ENCODE measurements around the gene IGF2BP2. TPM values are rescaled to one million over a fixed set of nuclear protein-coding genes. Genes with fewer than 3 reads are reported as not detected.

Gene IGF2BP2
- total and polyA plus RNA-seq, 2 of the 8 experiments (the other 6 are each of a cell fraction or from before 2014, with no cell fraction given) = 7.4 to 121 TPM

DNA sequence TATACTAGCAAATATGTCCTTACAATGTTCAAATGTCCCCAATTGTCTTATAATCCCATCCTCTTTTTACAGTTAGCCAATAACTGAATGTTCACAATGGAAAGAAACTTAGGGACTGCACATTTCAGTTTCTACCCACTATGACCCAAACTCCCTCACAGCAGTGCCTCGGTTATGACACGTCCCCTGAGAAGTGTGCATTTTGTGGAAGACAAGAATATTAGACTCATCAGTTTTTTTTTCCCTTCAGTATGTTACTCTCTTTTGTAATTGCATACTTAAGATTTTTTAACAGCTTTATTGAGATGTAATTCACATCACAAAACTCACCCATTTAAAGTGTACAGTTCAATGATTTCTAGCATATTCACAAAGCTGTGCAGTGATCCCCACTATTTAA, 64.8 kb downstream of the IGF2BP2 start:
- Histone ChIP-seq H2AFZ (ENCODE audit: low read length) (no peak overlapping the region), H3K18ac (ENCODE audit: extremely low read depth, low read length) (no peak overlapping the region), H3K79me2 (ENCODE audit: control insufficient read depth in 1 of 2, insufficient read depth in 2 of 2, low read length in 2 of 2) (peaks cover 14 to 99% of the 10 kb centered on the region in 2 experiments), H3K23me2 (ENCODE audit: low read depth, low read length) (no peaks in the 10 kb centered on the region), H4K91ac (replicated peaks; ENCODE audit: insufficient read length, low read length) (no peak overlapping the region), H4K8ac (ENCODE audit: extremely low read depth, insufficient read depth, low read length) (no peak overlapping the region), H2BK120ac (replicated peaks; ENCODE audit: low read depth, low read length) (no peak overlapping the region), H2BK15ac (ENCODE audit: low read length) (no peak overlapping the region), H2BK12ac (ENCODE audit: low read depth, low read length) (no peak overlapping the region), H3K14ac (ENCODE audit: insufficient read length) (no peak overlapping the region), H2BK20ac (ENCODE audit: low read length) (no peak overlapping the region), H3K4me3 (ENCODE audit: extremely low read depth in 1 of 4, insufficient read depth in 2 of 4, low read depth in 3 of 4, low read length in 4 of 4) (no peak overlapping the region), H4K5ac (ENCODE audit: insufficient read length, low read depth, low read length) (no peak overlapping the region), H3K36me3 (ENCODE audit: control insufficient read depth in 2 of 4, insufficient read depth in 4 of 4, low read length in 3 of 4) (peaks cover 0 to 12% (median 7%) of the 10 kb centered on the region in 4 experiments; a peak in 3 of 8 replicates), H4K20me1 (replicated peaks in 1 of 2; ENCODE audit: control insufficient read depth in 1 of 2, insufficient read depth in 2 of 2, low read length in 2 of 2) (peaks cover 25 to 26% of the 10 kb centered on the region in 2 experiments), H3K4me1 (replicated peaks in 1 of 4; ENCODE audit: control insufficient read depth in 3 of 4, insufficient read depth in 4 of 4, low read length in 3 of 4) (peaks cover 0 to 26% (median 11%) of the 10 kb centered on the region in 4 experiments), H3K27me3 (replicated peaks in 1 of 4; ENCODE audit: control insufficient read depth in 3 of 4, extremely low read depth in 1 of 4, insufficient read depth in 3 of 4, low read length in 3 of 4) (no peaks in the 10 kb centered on the region), H3K4me2 (ENCODE audit: insufficient read depth in 1 of 2, low read depth in 2 of 2, low read length in 2 of 2) (no peak overlapping the region), H3K79me1 (ENCODE audit: low read depth, low read length) (peaks cover 13% of the 10 kb centered on the region; the same call in 1 of the 2 replicates), H3K27ac (ENCODE audit: low read depth, low read length) (no peak overlapping the region), H3K56ac (replicated peaks; ENCODE audit: insufficient read length, low read depth, low read length) (no peak overlapping the region), H2BK5ac (ENCODE audit: low read depth, low read length) (no peak overlapping the region), H3K23ac (ENCODE audit: insufficient read length) (no peak overlapping the region), H3K9ac (replicated peaks in 1 of 4; ENCODE audit: extremely low read depth in 1 of 4, low read depth in 3 of 4, low read length in 3 of 4) (no peak overlapping the region), H2AK5ac (ENCODE audit: low read depth, low read length) (no peak overlapping the region), H3K4ac (replicated peaks; ENCODE audit: insufficient read length, low read depth, low read length) (no peak overlapping the region), H3K9me3 (ENCODE audit: insufficient read depth in 2 of 2, low read depth in 1 of 2, low read length in 1 of 2) (peaks cover 3 to 4% of the 10 kb centered on the region in 2 experiments)
- ChIA-PET POLR2A (ENCODE audit: partially characterized antibody) (interaction anchor here (1.0 to 1.4 kb wide), 2 partner anchors 13 to 63 kb away, joined by 3 to 4 read pairs; no protein-coding TSS in a partner anchor), CTCF (ENCODE audit: partially characterized antibody) (interaction anchor here (1.0 to 17.0 kb wide), 5 partner anchors 17 to 139 kb away, joined by 3 to 345 read pairs (median 4); no protein-coding TSS in a partner anchor)
- no peak for DNase-seq (ENCODE audit: low read depth in 1 of 2, low spot score in 2 of 2)
- TF ChIP-seq SIN3A (conservative IDR thresholded peaks at IDR 0.05 in 1 of 2, IDR thresholded peaks at IDR 0.05 in 1 of 2; ENCODE audit: low read depth in 1 of 2, low read length in 2 of 2) (no peak), PHF8 (conservative IDR thresholded peaks at IDR 0.05; ENCODE audit: low read depth, low read length) (no peak), TAF1 (IDR thresholded peaks at IDR 0.05; ENCODE audit: low read depth, low read length) (no peak), HDAC2 (IDR thresholded peaks at IDR 0.05; ENCODE audit: borderline replicate concordance in 1 of 2, low read depth in 2 of 2, low read length in 2 of 2) (no peak), EGR1 (IDR thresholded peaks at IDR 0.05; ENCODE audit: borderline replicate concordance, low read depth, low read length) (no peak), YY1 (IDR thresholded peaks at IDR 0.05; ENCODE audit: low read depth, low read length) (no peak)
- FAIRE-seq = no peak
- 89% methylated on average over 2 of the region's 2 CpGs; no CpG with 5 or more reads in 1 of the 2 experiments for WGBS, 2 experiments (ENCODE audit: extremely low coverage in 1 of 2, insufficient coverage in 1 of 2, insufficient read length in 1 of 2, insufficient replicate concordance in 2 of 2, low coverage in 1 of 2, low lambda C conversion rate in 2 of 2, missing lambda C conversion rate in 1 of 2)

Data from H1 (cell line).